ENCODE measurements around the gene KCNJ14. TPM values are rescaled to one million over a fixed set of nuclear protein-coding genes. Genes with fewer than 3 reads are reported as not detected.

Gene KCNJ14
- total and polyA plus RNA-seq, 11 donors, result 0.20 to 2.0 (median 0.40) TPM

GRCh38 chr19:48511800-48512503 is 56.6 kb downstream of the KCNJ14 start, which contains the start of gene LMTK3:
Gene LMTK3, minus strand, starts transcription at chr19:48511835. Its CDS starts 259 bp downstream, at chr19:48511576.
- 7 to 11% (median 10%) methylated on average over 24 to 32 of the region's 32 CpGs for WGBS, 4 donors
- Histone ChIP-seq H3K27ac (no peak within 1 kb of the TSS), H3K4me3 (peak within 1 kb of the TSS in 9 of 12 donors; percentile 6 to 38 (median 29)), H3K9me3 (no peaks in the 10 kb centered on the region), H3K27me3 (peaks cover 0 to 42% (median 29%) of the 10 kb centered on the region in 9 donors), H3K4me1 (peaks cover 0 to 26% (median 3%) of the 10 kb centered on the region in 12 donors), H3K36me3 (no peaks in the 10 kb centered on the region)
- intact Hi-C loops (cut with DNase I), result loop anchor here in 3 of 10 donors (5.0 kb wide), 1 partner anchor 70 kb away; no protein-coding TSS in a partner anchor
- DNase-seq (no peak), ATAC-seq (no peak)
- TF ChIP-seq CTCF (IDR thresholded peaks at IDR 0.05) (no peak), POLR2A (IDR thresholded peaks at IDR 0.05) (no peak)

GRCh38 chr19:48512504-48513288 is 57.3 kb downstream of the KCNJ14 start:
- peaks cover 0 to 42% (median 29%) of the 10 kb centered on the region in 9 donors for H3K27me3 ChIP-seq
- DNase-seq (no peak), ATAC-seq (no peak)
- no peak overlapping the region for H3K27ac ChIP-seq
- whole genome bisulfite sequencing, 4 donors, result 43 to 48% (median 45%) methylated on average over 19 of the region's 19 CpGs
- H3K4me1 ChIP-seq, result peaks cover 0 to 26% (median 3%) of the 10 kb centered on the region in 12 donors
- H3K4me3 ChIP-seq, result peak overlapping the region in 4 of 12 donors; percentile 40 to 80 (median 62)
- H3K36me3 ChIP-seq, result no peaks in the 10 kb centered on the region
- no peaks in the 10 kb centered on the region for H3K9me3 ChIP-seq
- no peak for TF ChIP-seq CTCF (IDR thresholded peaks at IDR 0.05)
- no peak for TF ChIP-seq POLR2A (IDR thresholded peaks at IDR 0.05)
- intact Hi-C loops (cut with DNase I), result loop anchor here in 3 of 10 donors (5.0 kb wide), 1 partner anchor 70 kb away; no protein-coding TSS in a partner anchor

- H3K4me1 ChIP-seq, result peaks cover 0 to 26% (median 3%) of the 10 kb centered on the region in 12 donors
- peak; percentile 55 to 85 (median 82) for ATAC-seq
- peak in 4 of 5 donors; percentile 54 to 73 (median 68) for DNase-seq
- intact Hi-C loops (cut with DNase I), result loop anchor here in 3 of 10 donors (5.0 kb wide), 1 partner anchor 69 kb away; no protein-coding TSS in a partner anchor
- TF ChIP-seq CTCF (IDR thresholded peaks at IDR 0.05), result no peak
- no peak for TF ChIP-seq POLR2A (IDR thresholded peaks at IDR 0.05)
- peak overlapping the region; percentile 37 to 80 (median 62) for H3K4me3 ChIP-seq
- 2 to 6% (median 3%) methylated on average over 27 to 54 of the region's 54 CpGs for WGBS, 4 donors
- peak overlapping the region in 5 of 12 donors; percentile 30 to 55 (median 46) for H3K27ac ChIP-seq
- H3K27me3 ChIP-seq, result peaks cover 0 to 42% (median 29%) of the 10 kb centered on the region in 9 donors
- no peaks in the 10 kb centered on the region for H3K36me3 ChIP-seq
- H3K9me3 ChIP-seq, result no peaks in the 10 kb centered on the region
Observed at GRCh38 chr19:48513289-48514122, 58.1 kb downstream of the KCNJ14 start.

Data from heart left ventricle (tissue), 16 donors.